HCT116 (cell line): ENCODE results near the gene CDAN1. TPM values are rescaled to one million over a fixed set of nuclear protein-coding genes. Genes with fewer than 3 reads are reported as not detected.

Source experiments
- ATAC-seq: fragments of 200-7000 bp; cut with Tn5 transposase; 2 replicates; pipeline ENCODE4 v1.9.1; 2020; ENCODE audit warnings: mild to moderate bottlenecking, moderate library complexity
- Bru-seq: library from RNA; stranded (reverse); fragments of 400-500 nt; gene quantifications from one replicate; lab custom pipeline; 2021; lab: Mats Ljungman, UMichigan
- BruChase-seq, 2 experiments: library from RNA; stranded (reverse); fragments of 400-500 nt; gene quantifications; one replicate each; lab custom pipeline; 2021; lab: Mats Ljungman, UMichigan
- BruUV-seq: library from RNA; stranded (reverse); fragments of 400-500 nt; replicated peaks from 2 replicates; lab custom pipeline; 2021; lab: Mats Ljungman, UMichigan
- CTCF ChIA-PET: fragments of 300-600 bp; sonication (Branson Sonifier 250); formaldehyde crosslinking; loops from one replicate; lab custom pipeline; 2021; ENCODE audit warnings: antibody characterized with exemption; lab: Charles Lee
- POLR2A ChIA-PET: fragments of 300-600, 350-600 bp; sonication (Branson Sonifier 250); formaldehyde crosslinking; loops from one replicate; lab custom pipeline; 2021; ENCODE audit warnings: antibody characterized with exemption; lab: Charles Lee
- RAD21 ChIA-PET, 2 experiments: fragments of 300-600 bp; sonication (Branson Sonifier 250); formaldehyde crosslinking; loops; one replicate each; lab custom pipeline; 2023; ENCODE audit warnings: low total read pairs in 2 of 2; ENCODE audit not compliant: uncharacterized antibody in 2 of 2, unreplicated experiment in 2 of 2, low non-redundant PET in 1 of 2; lab: Charles Lee
- DNase-seq: peaks from one replicate; pipeline ENCODE4 v3.0.0-alpha.2; 2010; ENCODE audit warnings: low read depth, low spot score
- H2AFZ ChIP-seq: fragments of 200-600 bp; shearing (Covaris generic), sonication (generic); 2 replicates; pipeline ENCODE4 v1.6.1; 2017; ENCODE audit warnings: low read depth, mixed run types, mixed read lengths, antibody characterized with exemption, low read length; ENCODE audit not compliant: poor library complexity, severe bottlenecking
- H3K27ac ChIP-seq: 2 replicates; pipeline ENCODE4 v1.5.1; 2012; ENCODE audit warnings: low read depth, low read length
- H3K27me3 ChIP-seq: fragments of 200-600 bp; sonication (generic); 2 replicates; pipeline ENCODE4 v1.6.1; 2016; ENCODE audit warnings: mixed run types, low read length, mixed read lengths; ENCODE audit not compliant: insufficient read depth
- H3K36me3 ChIP-seq, 2 experiments: fragments of 200-500 bp in 1 of 2; fragments of 200-600 bp in 1 of 2; sonication (Bioruptor generic) in 1 of 2; sonication (generic) in 1 of 2; 2 replicates each; pipeline versions ENCODE4 v1.5.1 to v1.6.1; 2014 to 2016; ENCODE audit warnings: low read length in 2 of 2, inconsistent platforms in 1 of 2, mixed read lengths in 1 of 2, mixed run types in 1 of 2; ENCODE audit not compliant: insufficient read depth in 2 of 2, control insufficient read depth in 1 of 2
- H3K4me1 ChIP-seq, 2 experiments: fragments of 200-600 bp in 1 of 2; sonication (generic) in 1 of 2; 2 replicates each; pipeline versions ENCODE4 v1.5.1 to v1.6.1; 2012 to 2017; ENCODE audit warnings: low read length in 2 of 2, inconsistent platforms in 1 of 2, mild to moderate bottlenecking in 1 of 2, mixed read lengths in 1 of 2, mixed run types in 1 of 2, moderate library complexity in 1 of 2; ENCODE audit not compliant: insufficient read depth in 2 of 2, control insufficient read depth in 1 of 2
- H3K4me2 ChIP-seq: fragments of 200-600 bp; sonication (generic); 2 replicates; pipeline ENCODE4 v1.6.1; 2017; ENCODE audit warnings: mixed run types, low read length, mixed read lengths
- H3K4me3 ChIP-seq, 2 experiments: fragments of 200-600 bp in 1 of 2; sonication (generic) in 1 of 2; replicated peaks in 1 of 2; 2 replicates each; pipeline ENCODE4 v1.5.1; 2011 to 2016; ENCODE audit warnings: low read length in 2 of 2, control low read depth in 1 of 2, low read depth in 1 of 2, mild to moderate bottlenecking in 1 of 2, mixed read lengths in 1 of 2, mixed run types in 1 of 2
- H3K79me2 ChIP-seq: fragments of 200-600 bp; sonication (generic); 2 replicates; pipeline ENCODE4 v1.6.1; 2017; ENCODE audit warnings: mild to moderate bottlenecking, mixed run types, low read length, moderate library complexity, mixed read lengths; ENCODE audit not compliant: insufficient read depth
- H3K9ac ChIP-seq: fragments of 200-600 bp; sonication (generic); 2 replicates; pipeline ENCODE4 v1.6.1; 2016; ENCODE audit warnings: low read length, mixed read lengths
- H3K9me2 ChIP-seq: fragments of 200-600 bp; sonication (generic), shearing (Covaris generic); 2 replicates; pipeline ENCODE4 v1.6.1; 2017; ENCODE audit warnings: mixed run types, mild to moderate bottlenecking, moderate library complexity; ENCODE audit not compliant: insufficient read depth
- H3K9me3 ChIP-seq, 2 experiments: fragments of 200-500 bp in 1 of 2; fragments of 200-600 bp in 1 of 2; sonication (Bioruptor generic) in 1 of 2; sonication (generic) in 1 of 2; 2 replicates each; pipeline ENCODE4 v1.6.1; 2014 to 2017; ENCODE audit warnings: low read length in 2 of 2, mixed read lengths in 2 of 2, inconsistent platforms in 1 of 2, low read depth in 1 of 2, mild to moderate bottlenecking in 1 of 2, mixed run types in 1 of 2, moderate library complexity in 1 of 2; ENCODE audit not compliant: control insufficient read depth in 1 of 2, insufficient read depth in 1 of 2
- H4K20me1 ChIP-seq: fragments of 200-600 bp; sonication (generic), shearing (Covaris generic); 2 replicates; pipeline ENCODE4 v1.6.1; 2017; ENCODE audit warnings: mixed run types, mild to moderate bottlenecking, moderate library complexity; ENCODE audit not compliant: insufficient read depth
- EZH2phosphoT487 ChIP-seq: fragments of 200-600 bp; IDR thresholded peaks from 2 replicates; pipeline ENCODE4 v1.6.1; 2018; ENCODE audit warnings: antibody characterized with exemption, borderline replicate concordance
- POLR2A ChIP-seq: IDR thresholded peaks from 2 replicates; pipeline ENCODE4 v1.7.0; 2011; ENCODE audit warnings: borderline replicate concordance; ENCODE audit not compliant: insufficient read depth, insufficient read length; ENCODE audit errors: extremely low read depth
- POLR2AphosphoS5 ChIP-seq: IDR thresholded peaks from 2 replicates; pipeline ENCODE4 v1.6.1; 2011; ENCODE audit warnings: mild to moderate bottlenecking, low read depth, low read length, moderate library complexity
- SIN3A ChIP-seq: IDR thresholded peaks from 2 replicates; pipeline ENCODE4 v1.6.1; 2012; ENCODE audit warnings: low read depth
- YY1 ChIP-seq: IDR thresholded peaks from 2 replicates; pipeline ENCODE4 v1.6.1; 2011; ENCODE audit warnings: low read length, low read depth, moderate library complexity, mild to moderate bottlenecking; ENCODE audit not compliant: insufficient replicate concordance; ENCODE audit errors: extremely low read depth
- ZFX ChIP-seq: fragments of 450-650 bp; IDR thresholded peaks from 2 replicates; pipeline ENCODE4 v1.6.1; 2017
- intact Hi-C: fragments of 100-400 bp; cut with micrococcal nuclease; formaldehyde crosslinking; loops from 2 replicates; pipeline ENCODE4 v1.10.0; 2022
- long read RNA-seq: library from polyadenylated mRNA; unstranded; transcript quantifications from one replicate; pipeline ENCODE4 v2.0.0, GENCODE V29; 2021; ENCODE audit not compliant: unreplicated experiment
- polyA plus RNA-seq: library from polyadenylated mRNA; unstranded; fragments of >200 nt; gene quantifications from 2 replicates; pipeline ENCODE4 v1.2.1, GENCODE V29; 2012; ENCODE audit warnings: missing spikeins
- total RNA-seq: library from RNA; stranded (reverse); gene quantifications from one replicate; pipeline ENCODE4 v1.2.1, GENCODE V29; 2021; ENCODE audit not compliant: unreplicated experiment

CDAN1 gene, protein sequence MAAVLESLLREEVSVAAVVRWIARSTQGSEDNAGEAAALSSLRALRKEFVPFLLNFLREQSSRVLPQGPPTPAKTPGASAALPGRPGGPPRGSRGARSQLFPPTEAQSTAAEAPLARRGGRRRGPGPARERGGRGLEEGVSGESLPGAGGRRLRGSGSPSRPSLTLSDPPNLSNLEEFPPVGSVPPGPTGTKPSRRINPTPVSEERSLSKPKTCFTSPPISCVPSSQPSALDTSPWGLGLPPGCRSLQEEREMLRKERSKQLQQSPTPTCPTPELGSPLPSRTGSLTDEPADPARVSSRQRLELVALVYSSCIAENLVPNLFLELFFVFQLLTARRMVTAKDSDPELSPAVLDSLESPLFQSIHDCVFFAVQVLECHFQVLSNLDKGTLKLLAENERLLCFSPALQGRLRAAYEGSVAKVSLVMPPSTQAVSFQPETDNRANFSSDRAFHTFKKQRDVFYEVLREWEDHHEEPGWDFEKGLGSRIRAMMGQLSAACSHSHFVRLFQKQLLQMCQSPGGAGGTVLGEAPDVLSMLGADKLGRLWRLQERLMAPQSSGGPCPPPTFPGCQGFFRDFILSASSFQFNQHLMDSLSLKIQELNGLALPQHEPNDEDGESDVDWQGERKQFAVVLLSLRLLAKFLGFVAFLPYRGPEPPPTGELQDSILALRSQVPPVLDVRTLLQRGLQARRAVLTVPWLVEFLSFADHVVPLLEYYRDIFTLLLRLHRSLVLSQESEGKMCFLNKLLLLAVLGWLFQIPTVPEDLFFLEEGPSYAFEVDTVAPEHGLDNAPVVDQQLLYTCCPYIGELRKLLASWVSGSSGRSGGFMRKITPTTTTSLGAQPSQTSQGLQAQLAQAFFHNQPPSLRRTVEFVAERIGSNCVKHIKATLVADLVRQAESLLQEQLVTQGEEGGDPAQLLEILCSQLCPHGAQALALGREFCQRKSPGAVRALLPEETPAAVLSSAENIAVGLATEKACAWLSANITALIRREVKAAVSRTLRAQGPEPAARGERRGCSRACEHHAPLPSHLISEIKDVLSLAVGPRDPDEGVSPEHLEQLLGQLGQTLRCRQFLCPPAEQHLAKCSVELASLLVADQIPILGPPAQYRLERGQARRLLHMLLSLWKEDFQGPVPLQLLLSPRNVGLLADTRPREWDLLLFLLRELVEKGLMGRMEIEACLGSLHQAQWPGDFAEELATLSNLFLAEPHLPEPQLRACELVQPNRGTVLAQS
- total RNA-seq, result 22.4 TPM
- 7.0 and 8.0 TPM in 2 replicates for polyA plus RNA-seq
- percentile 61 among the genes with signal in this experiment for Bru-seq, nascent RNA
- percentile 69 among the genes with signal in this experiment for BruChase-seq, experiment 1, labeled RNA remaining after a 6-hour chase
- percentile 74 among the genes with signal in this experiment for BruChase-seq, experiment 2, labeled RNA remaining after a 2-hour chase
- long read RNA-seq, partial matches to known transcripts, result 10 of 29 reads
- long read RNA-seq, other reads (novel, unspliced or antisense), result 18 of 29 reads

DNA sequence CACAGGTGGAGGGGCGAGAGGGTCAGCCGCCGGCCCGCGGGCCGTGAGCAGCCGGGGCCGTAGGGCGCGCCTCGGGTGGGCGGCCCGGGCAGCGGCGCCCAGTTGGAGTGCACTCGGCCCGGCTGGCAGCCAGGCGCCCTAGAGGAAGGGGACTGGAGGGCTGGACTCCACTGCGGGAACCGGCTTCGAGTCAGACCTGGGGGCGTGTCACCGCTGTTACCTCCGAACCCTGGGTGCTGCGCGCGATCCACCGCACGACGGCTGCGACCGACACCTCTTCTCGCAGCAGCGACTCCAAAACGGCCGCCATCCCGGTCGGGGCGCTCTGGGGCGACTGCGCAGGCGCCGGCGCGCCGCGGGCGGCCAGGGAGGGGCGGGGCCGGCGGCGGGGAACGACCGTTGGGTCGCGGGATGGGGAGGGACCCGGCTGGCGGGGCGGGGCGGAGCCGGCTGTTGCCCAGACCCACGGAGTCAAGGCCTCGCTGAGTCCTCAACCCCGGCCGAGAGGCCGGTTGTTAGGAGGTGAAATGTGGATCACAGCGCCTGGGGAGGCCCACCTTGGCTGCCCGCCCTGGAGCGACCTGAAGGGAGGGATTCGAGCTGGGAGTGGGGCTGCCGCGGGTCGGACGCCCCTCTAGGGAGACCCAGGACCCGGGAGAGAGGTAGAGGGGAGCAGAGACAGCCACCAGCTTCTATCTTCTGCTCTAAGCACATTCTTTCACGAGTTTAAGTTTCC, at the start of gene CDAN1:
TSS of gene CDAN1 (minus strand) at position 336 of the 736 bp plus-strand sequence. CDS start at position 310, 26 bp downstream.
- H3K4me1 ChIP-seq, result peaks cover 12 to 16% of the 10 kb centered on the region in 2 experiments; a peak in 3 of 4 replicates
- BruUV-seq, result no TSS peak
- ATAC-seq (peak; percentile 93), DNase-seq (peak; percentile 38)
- H3K79me2 ChIP-seq, result peaks cover 7% of the 10 kb centered on the region; the same call in 1 of the 2 replicates
- CTCF ChIA-PET, result interaction anchor here (0.8 to 4.1 kb wide), 6 partner anchors 14 to 549 kb away, joined by 4 to 38 read pairs (median 10); no protein-coding TSS in a partner anchor
- peaks cover 18 to 20% of the 10 kb centered on the region in 2 experiments for H3K36me3 ChIP-seq
- peak within 1 kb of the TSS; percentile 69 to 85 for H3K4me3 ChIP-seq
- RAD21 ChIA-PET, result interaction anchor here (0.7 to 1.0 kb wide), 3 partner anchors 38 to 548 kb away, joined by 3 read pairs; no protein-coding TSS in a partner anchor
- peak within 1 kb of the TSS; percentile 88 for H3K27ac ChIP-seq
- intact Hi-C loops, result loop anchor here (10.0 kb wide), 1 partner anchor 548 kb away; no protein-coding TSS in a partner anchor
- H3K9ac ChIP-seq, result peak within 1 kb of the TSS; percentile 75
- H2AFZ ChIP-seq, result peak within 1 kb of the TSS; percentile 94
- TF ChIP-seq POLR2AphosphoS5, result peak; percentile 89
- no peak for TF ChIP-seq EZH2phosphoT487
- TF ChIP-seq SIN3A, result no peak; the same call in none of the 2 replicates
- TF ChIP-seq POLR2A, result peak; percentile 69
- peak; percentile 75 for TF ChIP-seq ZFX
- TF ChIP-seq YY1, result peak; percentile 86
- H3K9me2 ChIP-seq, result no peaks in the 10 kb centered on the region
- H3K9me3 ChIP-seq, result no peaks in the 10 kb centered on the region
- H3K27me3 ChIP-seq, result no peaks in the 10 kb centered on the region
- POLR2A ChIA-PET, result no interaction called here
- H4K20me1 ChIP-seq, result no peaks in the 10 kb centered on the region
- H3K4me2 ChIP-seq, result peak within 1 kb of the TSS; percentile 90
